ENCODE data around the gene ZNF438.

ZNF438 gene

DNA sequence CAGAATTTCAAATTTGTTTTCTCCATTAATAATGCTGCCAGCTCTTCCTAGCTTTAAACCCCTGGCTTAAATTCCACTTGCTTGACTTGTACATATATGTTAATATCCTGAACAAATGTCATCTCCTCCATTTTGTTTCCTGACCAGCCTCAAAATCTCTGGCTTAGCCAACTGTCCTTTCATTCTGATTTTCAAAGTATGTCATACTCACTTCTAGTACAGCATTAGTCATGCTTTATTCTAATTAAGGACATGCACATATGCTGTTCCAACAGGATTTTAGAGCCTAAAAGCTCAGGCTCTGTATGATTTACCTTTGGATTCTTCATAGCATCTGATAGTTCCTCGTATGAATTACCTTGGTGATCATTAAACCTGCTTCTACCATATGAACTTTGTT, 158.3 kb downstream of the ZNF438 start:
- no peak for DNase-seq

GRCh38 chr10:30870896-30871295, 160.8 kb downstream of the ZNF438 start:
- DNase-seq: no peak

DNA sequence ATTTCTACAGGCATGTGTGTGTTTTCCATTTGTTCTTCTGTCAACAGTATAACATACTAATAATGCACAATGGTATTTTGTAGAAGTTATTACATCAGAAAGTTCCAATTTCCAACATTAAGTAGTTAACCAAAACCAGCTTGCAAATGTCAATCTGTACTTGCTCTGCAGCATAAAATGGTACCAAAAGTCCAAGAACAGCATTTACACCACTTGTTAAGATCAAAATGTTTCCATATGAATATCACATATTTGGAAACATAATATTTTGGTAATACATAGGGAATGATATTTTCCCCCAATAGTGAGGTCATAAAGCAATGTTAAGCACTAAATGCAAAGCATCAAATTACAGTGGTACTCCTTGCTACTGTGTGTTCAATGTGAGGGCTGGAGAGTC, 162.1 kb downstream of the ZNF438 start:
- no peak for DNase-seq

DNA sequence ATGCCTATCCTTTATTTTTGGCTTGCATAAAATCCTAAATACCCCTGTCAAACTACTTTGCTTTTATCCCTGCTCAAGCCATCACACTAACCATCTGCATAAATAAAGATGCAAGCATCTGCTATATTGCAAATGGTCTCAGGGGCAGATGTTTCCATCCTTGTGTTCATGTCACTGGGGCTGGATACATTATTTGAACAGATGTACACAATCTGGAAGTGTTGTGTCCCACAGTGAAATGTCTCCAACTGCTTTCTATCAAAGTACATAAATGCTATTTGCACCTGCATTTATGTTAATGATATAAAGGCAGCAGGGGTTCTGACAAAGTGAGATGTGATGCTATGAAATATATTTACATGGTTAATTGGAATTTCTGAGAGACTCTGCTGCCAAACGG, 163.1 kb downstream of the ZNF438 start:
- peak; percentile 12 for DNase-seq

DNA sequence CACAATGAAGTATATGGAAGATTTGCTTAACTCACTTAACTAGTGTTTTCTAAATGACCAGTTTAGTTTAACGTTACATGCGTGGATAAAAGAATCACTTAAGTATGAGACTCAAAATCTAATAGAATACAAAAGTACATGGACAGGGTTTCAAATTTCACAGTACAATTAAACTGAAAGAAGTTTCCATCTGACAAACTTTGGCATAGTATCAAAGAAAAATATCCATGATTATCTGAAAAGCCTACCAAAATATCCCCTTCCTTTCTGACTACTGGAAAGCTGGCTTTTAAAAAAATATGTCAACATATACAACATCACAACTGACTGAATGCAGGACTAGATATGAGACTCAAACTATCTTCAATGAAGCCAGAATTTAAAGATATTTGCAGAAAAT, 164.8 kb downstream of the ZNF438 start:
- DNase-seq: no peak

GRCh38 chr10:30865141-30865926, 166.3 kb downstream of the ZNF438 start:
- DNase-seq: no peak

GRCh38 chr10:30863516-30864210, 168.0 kb downstream of the ZNF438 start:
- DNase-seq: no peak

DNA sequence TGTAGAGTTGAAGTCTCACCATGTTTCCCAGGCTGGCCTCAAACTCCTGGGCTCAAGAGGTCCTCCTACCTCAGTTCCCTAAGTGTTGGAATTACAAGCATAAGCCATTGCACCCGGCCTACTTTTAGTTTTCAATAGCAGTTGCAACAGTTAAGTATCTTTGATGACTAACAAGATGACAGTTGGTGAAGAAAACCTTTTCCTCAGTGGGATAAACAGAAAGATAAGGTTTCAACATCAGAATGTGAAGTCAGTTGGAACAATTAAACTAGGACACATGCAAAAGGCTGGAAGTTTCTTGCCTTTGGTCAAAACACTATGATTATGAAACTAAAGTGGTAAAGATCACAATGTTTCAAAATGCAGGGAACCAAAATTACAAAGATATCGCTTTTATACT, 169.2 kb downstream of the ZNF438 start:
- no peak for DNase-seq

- no peak for DNase-seq
Observed at GRCh38 chr10:30861976-30862375, 169.7 kb downstream of the ZNF438 start.

- DNase-seq: no peak
Observed at GRCh38 chr10:30861221-30861620, 170.4 kb downstream of the ZNF438 start.

DNA sequence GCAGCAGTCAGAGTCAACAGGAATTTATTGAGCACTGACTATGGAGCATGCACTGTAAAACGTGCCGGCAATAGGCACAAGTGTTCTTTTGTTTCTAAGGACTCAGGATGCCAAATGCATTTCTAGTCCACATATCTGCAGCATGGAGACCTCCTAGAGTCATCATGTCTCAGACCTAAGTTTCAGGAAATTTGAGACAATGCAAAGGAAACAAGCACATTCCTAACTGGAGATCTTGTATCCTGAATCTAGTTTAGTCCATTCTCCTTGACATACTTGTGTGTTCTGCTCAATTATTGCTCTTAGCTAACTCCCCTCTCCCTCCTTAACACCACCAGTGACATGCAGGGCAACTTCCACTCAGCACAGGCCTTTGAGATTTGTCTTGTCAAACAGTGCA, 173.2 kb downstream of the ZNF438 start:
- DNase-seq: no peak

DNA sequence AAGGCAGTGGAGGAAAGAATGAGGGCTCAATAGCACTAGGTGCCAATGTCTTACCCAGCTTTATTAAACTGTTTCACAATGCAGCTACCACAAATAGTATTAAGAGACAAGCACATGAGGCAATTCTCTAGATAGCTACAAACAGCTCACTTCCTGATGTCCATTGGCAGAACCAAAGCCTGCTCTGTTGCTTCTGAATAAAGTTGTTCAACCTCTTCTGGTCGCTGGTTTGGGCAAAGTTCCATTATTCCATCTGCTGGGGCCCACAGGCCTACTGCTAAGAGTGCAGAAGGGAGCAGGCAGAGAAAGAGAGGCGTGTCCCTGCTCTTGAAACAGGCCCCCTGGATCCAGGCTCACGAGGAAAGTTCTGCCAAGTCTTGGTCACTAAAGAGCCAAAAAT, 173.9 kb downstream of the ZNF438 start:
- no peak for DNase-seq

- DNase-seq: no peak
Observed at GRCh38 chr10:30855131-30855530, 176.5 kb downstream of the ZNF438 start.

DNA sequence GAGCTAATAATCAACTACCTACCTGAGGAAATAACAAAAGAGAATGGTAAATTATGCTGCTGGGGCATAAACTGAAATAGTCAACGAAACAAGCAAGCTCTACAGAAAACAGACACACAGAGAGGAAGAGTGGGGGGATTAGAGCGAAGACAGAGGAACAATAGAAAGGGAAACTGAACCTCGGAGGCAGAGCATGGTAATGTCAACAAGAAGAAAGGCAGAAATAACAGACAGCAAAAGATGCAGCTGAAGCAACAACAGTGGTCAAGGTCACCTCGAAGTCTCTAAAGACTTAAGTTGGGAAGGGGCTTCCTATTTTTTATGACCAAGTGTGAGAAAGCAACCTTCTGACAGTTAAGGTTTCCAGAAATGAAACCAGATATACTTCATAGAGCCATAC, 177.0 kb downstream of the ZNF438 start:
- DNase-seq: no peak

GRCh38 chr10:30853066-30853465, 178.6 kb downstream of the ZNF438 start:
- DNase-seq: no peak

- DNase-seq: no peak
Observed at GRCh38 chr10:30850776-30851175, 180.9 kb downstream of the ZNF438 start.

GRCh38 chr10:30849231-30850035, 182.2 kb downstream of the ZNF438 start:
- DNase-seq: no peak

GRCh38 chr10:30848396-30849032, 183.2 kb downstream of the ZNF438 start:
- DNase-seq: no peak

- no peak for DNase-seq
Observed at GRCh38 chr10:30847642-30848041, 184.0 kb downstream of the ZNF438 start.

DNA sequence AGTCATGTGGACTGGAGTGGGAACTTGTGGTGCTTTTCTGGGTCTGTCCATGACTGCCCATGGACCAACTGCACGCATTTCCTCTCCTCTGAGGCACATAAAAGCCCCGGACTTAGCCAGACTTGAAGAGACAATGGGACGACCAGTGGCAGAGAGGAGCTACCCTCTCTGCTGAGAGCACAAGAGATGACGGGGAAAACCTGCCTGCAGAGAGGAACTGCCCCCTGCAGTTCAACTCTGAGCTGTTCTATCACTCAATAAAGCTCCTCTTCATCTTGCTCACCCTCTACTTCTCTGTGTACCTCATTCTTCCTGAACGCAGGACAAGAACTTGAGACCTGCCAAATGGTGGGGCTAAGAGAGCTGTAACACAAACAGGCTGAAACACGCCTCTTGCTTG, 184.5 kb downstream of the ZNF438 start:
- no peak for DNase-seq

DNA sequence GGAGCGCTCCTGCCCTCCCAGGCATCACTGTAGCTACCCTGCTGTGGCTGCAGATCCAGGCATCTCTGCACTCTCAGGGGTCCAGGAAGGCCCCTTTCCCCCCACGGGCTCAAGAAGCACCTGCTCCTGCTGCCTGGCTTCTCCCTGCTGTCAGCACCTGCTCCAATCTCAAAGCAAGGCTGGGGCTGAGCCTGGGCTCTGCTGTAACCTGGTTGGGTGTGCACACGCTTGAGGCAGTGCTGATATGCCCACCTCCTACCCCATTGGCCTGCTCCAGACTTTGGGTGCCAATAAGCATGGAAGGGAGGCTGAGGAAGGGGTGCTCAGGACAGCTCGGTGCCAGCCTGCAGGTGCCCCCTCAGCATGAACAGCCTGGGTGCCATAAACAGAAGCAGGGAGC, 185.0 kb downstream of the ZNF438 start:
- DNase-seq: no peak

DNA sequence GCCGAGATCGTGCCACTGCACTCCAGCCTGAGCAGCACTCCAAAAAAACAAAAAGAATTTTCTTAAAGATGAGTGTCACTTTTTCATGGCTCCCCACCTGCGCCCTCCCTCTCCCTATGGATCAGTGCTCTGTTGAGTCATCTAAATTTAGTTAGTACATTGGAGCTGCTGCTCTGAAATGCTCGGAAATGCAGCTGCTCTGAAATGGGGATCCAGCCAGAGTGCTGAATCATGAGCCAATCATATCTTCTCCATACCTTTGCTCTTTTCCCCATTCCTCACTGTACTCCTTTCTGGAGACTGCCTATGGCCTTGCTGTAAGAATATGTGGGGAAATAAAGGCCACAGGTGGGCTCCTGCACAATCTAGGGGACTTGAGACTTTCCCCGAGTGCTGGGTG, 188.8 kb downstream of the ZNF438 start:
- DNase-seq: no peak

- no peak for DNase-seq
Observed at GRCh38 chr10:30842185-30842584, 189.5 kb downstream of the ZNF438 start.
